Measurements from ENCODE around the gene DCST1.

DCST1 gene

DNA sequence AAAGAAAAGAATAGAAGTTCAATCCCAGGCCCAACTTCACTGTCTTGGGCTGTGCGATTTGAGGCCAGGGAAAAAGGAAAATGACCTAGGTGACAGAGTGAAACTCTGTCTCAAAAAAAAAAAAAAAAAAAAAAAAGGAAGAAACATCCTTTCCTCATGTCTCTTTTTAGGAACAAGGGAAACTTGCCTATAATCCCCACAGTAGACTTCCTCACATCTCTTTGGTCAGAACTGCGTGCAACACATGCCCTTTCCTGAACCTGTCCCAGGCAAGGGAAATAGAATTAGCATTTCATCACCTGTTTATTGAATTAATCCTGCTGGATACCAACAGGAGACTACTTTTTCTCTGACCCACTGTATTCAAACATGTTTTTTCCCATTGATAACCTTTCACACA is 2.3 kb downstream of the DCST1 start:
- DNase-seq (ENCODE audit: low read depth) = no peak

DNA sequence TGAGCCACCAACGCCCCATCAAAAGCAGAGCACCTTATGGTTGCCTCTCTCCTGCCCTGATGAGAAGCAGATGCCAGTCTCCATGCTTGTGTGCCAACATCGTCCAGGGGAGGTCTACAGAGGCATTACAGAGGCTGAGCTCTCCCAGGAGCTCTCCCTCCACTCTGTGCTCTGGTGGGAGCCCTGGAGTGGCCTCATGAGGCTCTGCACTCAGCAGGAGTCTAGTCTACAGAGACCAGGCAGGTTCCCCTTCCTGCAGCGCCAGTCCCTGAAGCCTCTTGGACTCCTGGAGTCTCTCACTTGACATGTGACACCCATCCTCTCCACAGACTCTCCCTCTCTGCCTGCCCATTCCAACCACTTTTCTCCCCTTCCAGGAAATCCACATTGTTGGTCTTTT is 3.4 kb downstream of the DCST1 start:
- no peak for DNase-seq (ENCODE audit: low read depth)

DNA sequence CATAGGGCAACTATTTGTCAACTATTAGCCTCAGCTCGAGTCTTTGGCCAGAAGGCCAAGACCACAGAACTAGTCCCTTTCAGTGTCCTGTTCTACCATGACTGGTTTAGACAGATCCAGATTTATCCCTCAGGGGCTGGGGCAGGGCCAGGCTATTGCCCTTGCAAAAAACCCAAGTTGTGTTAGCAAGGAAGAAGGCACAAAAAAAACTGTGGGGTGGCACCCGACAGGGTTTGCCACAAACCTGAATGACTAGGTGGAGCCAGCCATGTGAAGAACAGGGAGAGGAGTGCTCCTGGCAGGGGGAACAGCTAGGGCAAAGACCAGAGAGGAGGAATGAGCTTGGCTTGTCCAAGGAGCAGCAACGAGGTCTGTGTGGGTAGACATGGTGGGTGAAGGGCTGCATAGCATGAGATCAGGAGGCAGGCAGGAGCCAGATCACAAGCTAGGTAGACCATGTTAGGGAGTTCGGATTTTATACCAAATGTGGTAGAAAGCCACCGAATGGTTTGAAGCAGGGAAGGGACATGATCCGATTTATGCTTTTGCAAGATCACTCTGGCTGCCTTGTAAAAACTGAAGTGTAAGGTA is 4.3 kb downstream of the DCST1 start:
- DNase-seq (ENCODE audit: low read depth) = no peak

DNA sequence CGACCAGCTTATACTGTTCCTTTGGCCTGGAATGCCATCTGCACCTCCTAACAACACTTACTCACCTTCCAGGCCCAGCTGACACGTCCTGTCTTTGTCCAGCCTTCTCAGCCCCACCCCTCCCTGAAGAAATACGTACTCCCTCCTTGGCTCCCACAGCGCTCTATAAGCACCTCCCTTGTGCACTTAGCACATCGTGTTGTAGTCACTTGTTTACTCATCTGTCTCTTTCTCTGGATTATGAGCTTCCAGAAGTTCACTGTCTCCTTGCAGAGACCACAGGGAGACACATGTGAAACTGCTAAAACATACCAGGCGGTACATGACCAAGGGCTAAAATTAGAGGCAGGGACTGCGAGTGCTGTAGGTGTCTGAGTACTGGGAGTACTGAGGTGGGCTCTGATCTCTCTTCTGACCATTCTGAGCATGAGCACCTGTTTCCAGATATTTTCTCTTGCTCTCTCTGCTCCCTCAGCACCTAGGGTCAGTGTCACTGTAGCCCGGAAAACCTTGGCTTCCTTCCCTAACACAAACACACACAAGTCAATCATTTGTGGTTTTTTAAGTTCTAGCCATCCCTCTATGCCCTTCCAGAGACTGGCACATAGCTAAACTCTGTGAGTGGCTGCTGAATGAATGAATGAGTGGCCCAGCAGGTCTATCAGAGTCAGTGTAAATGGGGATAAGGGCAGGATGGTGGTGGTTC is 5.1 kb downstream of the DCST1 start:
- DNase-seq (ENCODE audit: low read depth) = no peak

DNA sequence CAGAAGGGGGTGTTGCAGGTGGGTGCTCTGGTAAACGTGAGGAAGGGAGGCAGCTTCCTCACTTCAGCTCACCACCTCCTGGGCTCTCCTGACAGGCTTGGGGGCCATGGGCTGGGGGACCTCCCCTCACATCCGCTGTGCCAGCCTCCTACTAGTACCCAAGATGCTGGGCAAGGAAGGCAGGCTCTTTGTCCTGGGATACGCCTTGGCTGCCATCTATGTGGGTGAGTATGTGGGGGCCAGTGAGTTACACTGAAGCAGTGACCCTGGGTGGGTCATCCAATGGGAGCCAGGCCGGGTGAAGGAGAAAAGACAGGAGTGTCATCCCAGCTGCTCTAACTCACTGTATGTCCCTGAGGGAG is 5.7 kb downstream of the DCST1 start:
- no peak for DNase-seq (ENCODE audit: low read depth)

DNA sequence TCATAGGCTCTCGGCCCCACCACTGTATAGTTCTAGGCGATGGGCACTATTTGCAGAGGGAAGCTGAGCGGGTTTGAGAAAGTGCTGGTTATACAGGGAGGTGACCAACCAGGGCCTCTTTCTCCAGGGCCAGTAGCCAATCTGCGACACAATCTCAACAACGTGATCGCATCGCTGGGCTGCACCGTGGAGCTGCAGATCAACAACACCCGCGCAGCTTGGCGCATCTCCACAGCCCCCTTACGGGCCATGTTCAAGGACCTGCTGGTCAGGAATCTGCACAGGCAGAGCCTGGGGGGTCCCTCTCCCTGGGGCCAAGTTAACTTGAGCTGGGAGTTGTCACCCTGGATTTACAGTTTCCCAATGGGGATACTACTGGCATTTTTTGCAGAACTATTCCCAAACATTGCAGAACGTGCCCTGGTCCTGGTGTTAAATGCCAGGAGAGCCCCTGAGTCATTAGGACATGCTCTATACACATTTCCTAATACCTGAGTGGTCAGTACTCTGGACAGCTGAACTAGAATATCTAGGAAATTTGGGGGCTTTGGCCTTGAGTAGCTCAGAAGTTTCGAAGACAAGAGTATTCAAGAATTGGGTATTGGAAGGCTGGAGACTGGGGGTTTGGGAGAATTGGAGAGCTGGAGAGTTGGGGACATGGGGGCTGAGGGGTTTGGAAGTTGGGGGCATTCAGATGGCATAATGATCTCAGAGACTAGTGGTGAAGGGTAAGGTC is 6.9 kb downstream of the DCST1 start:
- DNase-seq (ENCODE audit: low read depth) = no peak

DNA sequence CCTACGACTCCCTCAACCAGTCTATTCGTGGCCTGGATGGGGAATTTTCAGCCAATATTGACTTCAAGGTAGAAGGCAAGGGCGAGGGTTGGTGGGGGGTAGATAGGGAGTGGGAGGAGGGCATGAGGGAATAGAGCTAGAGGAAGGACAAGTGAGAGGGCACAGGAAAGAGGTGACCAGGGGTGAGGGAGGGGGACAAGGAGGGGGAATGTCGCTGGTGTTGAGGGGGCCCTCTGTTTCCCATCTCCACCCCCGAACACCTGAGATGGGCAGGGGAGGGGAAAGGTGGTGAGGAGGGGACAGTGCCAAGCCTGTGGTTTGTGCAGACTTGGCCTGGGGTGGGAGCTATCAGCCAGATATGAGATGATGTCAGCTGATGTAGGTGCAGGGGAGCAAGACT is 9.2 kb downstream of the DCST1 start:
- DNase-seq (ENCODE audit: low read depth) = no peak

DNA sequence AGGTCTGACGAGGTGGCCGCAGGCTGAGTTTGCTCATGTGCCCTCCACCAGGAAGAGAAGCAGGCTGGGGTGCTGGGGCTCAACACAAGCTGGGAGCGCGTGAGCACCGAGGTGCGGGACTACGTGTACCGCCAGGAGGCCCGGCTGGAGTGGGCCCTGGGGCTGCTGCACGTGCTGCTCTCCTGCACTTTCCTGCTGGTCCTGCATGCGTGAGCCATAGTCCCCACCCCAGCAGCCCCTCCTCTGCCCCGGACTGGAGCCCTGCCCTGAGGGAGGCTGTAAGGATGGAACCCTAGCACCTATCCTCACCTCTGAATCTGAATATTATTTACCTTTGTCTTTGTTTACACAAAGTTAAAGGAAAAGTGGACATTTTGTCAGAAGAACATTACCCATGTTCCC is 9.7 kb downstream of the DCST1 start:
- no peak for DNase-seq (ENCODE audit: low read depth)

DNA sequence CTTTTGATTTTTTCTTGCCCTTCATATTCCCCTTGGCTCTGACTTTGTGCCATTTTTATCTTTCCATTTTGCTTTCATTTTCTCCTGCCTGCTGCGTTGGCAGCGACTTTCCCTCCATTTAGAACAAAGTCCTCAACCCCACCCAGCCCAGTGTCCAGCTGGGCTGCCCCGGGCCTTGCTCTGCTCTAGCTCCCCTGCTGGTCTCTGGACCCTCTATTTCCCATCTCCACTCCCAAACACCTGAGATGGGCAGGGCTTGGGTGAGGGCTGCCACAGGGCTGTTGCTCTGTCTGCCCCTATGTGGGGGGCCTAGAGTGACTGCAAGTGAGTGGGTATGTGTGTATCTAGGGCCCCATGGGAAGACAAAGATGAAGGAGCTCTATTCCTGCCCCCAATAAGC is 10.2 kb downstream of the DCST1 start:
- no peak for DNase-seq (ENCODE audit: low read depth)

DNA sequence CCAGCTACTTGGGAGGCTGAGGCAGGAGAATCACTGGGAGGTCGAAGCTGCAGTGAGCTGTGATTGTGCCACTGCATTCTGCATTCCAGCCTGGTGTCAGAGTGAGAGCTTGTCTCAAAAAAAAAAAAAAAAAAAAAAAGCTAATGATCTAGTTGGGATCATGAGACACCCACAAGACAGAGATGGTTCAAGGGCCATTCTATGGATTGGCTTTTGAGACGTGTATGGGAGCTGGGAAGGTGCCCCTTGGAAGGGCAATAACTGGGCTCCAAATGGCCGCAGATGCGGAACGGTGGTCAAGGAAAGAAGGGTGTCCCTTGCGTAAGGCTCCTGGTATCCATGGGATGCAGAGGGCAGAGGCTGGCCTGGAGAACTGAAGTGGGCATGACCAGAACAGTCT is 10.7 kb downstream of the DCST1 start:
- no peak for DNase-seq (ENCODE audit: low read depth)

DNA sequence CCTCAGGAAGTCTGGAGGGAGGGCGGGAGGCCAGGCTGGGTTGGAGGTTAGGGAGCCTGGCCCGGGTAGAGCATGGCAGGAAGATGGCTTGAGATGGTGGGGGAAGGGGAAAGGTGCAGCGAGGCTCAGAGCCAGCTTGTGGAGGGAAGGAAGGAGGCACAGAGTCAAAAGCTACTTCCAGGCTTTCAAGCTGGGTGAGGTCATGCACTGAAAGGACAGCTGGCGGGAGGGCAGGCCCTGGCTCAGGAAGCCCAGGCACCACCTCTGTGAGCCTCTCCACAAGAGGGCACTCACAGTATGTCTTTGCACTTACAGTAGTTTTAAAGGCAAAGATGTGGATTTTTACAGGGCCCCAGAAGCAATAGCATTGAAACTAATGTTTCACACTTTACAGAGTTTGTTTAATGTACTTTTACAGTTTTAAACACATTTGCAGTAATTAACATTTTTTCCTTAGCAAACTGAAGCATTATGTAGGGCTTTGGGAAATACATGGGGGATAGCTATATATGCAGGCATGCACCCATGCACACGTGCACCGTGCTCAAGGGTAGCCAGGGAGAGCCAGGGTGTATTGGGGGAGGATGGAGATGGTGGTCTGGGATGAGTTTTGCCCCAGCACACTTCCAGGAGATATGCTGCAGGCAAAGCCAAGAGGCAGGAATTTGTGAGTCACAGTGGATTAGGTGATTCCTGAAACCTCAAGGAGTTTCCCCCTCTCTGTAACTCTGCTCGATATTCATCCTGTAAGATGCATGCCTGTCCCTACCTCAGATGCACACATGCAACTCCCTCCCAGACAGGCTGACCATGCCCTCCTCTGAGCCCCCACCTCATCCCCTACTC is 11.4 kb downstream of the DCST1 start:
- DNase-seq (ENCODE audit: low read depth) = peak; percentile 20

DNA sequence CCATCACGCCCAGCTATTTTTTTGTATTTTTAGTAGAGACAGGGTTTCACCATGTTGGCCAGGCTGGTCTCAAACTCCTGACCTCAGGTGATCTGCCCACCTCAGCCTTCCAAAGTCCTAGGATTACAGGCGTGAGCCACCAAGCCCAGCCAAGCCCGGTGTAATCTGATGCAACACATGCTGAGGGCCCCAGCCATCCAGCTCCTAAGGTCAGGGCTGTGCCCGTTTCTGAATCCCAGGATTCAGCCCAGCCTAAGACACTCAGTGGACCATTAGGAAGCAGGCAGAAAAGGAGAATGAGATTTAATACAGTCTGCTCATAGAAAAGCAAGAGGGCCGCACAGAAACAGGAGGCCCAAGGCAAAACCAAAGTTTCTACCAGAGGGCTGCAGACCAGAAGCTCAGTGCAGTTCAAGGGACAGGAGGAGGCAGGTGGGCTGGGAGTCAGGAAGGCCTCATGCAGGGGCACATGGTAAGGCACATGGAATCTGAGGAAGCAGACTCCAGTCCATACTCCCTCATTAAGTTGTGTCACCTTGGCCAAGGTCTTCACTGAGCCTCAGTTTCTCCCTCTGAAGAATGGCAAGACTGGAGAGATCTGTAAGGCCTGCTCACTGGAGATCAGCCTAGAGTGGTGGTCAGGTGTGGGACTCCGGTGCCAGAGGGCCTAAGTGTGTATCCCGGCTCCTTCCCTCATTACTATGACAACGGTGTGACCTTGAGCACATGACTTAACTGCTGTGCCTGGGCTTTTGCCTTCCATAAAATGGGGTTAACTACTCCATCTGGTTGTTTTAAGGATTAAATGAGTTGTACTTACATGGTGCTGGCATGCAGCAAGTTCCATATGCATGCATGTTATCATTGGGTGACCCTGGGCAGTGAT is 15.1 kb downstream of the DCST1 start:
- DNase-seq (ENCODE audit: low read depth) = no peak

DNA sequence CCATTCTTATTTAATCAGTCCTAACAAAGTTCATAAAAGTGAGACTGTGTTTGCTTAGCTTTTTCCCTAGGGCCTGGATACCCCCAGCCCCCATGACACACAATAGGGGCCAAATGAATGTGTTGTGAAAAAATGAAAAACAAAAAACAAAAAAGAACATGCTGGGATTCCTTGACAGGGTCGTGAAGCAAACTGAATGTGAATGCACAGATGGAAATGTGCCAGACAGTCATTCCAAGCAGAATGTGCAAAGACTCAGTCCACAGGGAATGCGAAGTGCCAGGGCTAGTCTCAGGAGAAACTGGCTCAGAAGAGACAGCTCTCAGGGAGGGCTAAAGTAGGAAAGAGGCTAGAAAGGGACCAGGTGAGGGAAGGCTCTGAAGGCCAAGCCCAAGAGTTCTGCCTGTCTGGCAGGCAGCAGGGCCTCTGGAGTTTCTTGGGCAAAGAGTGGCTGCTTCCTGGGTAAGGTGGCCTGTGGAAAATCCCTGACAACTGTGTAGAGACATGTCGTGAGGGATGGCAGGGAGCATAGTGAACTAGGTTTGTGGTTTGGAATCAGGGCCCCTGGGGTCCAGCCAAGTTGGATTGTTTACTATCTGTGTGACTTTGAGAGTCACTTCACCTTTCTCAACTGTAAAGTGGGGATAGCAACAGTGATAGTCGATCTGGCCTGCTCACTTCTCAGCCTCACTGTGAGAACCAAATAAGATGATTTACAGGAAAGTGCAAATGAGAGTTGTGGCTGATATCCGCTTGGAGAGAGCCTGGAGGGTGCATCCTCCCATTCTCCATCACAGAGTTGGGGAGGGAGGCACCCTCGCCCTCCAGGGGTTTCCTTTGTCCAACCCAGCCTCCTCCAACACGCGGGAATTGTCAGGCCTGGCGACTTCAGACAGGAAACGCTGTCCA is 16.3 kb downstream of the DCST1 start:
- no peak for DNase-seq (ENCODE audit: low read depth)

DNA sequence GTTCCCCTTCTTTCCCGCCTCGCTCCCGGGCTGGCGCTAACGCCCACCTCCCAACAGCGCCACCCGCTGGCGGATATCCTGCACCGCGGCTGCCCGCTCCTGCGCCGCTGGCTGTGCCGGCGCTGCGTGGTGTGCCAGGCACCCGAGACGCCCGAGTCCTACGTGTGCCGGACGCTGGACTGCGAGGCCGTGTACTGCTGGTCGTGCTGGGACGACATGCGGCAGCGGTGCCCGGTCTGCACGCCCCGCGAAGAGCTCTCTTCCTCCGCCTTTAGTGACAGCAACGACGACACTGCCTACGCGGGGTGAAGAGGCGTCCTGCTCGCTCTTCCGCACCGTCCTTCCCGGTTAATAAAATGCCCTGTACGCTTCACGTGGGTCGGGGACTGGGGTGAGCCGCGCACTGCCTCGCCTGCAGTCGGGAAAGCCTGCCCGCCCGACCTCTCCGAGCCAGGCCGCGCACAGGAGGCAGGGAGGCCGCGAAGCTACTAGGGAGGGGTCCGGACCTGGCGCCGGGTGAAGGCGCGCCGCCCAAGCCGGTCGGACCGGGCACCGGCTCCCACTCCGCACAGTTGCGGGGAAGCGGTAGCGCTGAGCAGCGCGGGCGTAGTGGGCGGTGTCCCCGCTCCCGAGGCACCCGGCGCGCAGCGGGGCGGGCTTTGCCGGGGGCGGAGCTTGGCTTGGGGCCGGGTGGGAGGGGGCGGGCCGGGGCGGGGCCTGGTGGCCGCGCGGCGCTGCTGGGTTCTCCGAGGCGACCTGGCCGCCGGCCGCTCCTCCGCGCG is 17.1 kb downstream of the DCST1 start, which contains the start of gene ADAM15:
TSS of gene ADAM15 (plus strand) at position 757 of the 782 bp plus-strand sequence. CDS start 71 bp downstream, outside the sequence.
- peak; percentile 68 for DNase-seq (ENCODE audit: low read depth)

DNA sequence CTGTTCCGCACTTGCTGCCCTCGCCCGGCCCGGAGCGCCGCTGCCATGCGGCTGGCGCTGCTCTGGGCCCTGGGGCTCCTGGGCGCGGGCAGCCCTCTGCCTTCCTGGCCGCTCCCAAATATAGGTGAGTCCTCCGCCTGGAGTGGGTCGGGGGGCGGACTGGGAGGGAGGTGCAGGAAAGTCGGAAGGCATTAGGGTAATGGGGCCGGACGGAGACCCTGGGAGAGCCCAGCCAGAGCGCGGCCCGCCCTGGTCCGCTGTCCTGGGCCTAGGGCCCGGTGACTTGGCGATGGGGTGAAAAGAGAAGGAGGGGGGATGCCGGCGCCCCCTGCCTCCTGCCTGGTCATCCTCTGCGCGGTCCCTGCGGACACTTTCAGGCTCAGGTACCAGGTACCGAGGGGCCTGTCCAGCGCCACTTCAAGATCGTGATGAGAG is 17.7 kb downstream of the DCST1 start:
- DNase-seq (ENCODE audit: low read depth) = no peak

DNA sequence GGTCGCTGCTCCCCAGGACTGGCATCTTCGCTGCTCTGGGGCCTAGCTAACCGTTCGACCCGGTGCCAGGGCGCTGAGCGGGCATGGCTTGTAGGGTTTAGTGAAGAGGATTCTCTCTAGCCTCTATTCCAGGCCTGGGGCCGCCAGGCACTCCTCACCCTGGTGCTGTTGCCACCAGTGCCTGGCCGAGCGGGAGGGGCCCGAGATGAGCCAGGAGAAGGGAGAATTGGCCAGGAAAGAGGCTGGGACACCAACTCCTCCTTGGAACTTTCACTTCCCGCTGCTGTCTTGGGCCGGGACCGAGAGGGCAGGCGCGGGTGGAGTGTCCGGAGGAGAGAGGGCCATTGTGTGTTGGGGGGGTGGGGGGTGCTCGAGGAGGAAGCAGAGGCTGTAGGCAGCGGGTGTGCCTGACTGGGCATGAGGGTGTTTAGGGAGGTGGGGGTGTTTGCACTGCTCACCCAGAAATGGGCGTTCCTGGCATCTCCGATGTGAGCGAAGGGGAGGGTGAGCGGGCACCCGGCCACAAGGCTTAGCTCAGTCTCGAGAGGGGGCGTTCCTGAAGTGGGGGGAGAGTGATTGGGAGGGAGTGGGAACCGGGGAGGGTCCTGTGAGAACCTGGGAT is 18.3 kb downstream of the DCST1 start:
- peak; percentile 29 for DNase-seq (ENCODE audit: low read depth)

DNA sequence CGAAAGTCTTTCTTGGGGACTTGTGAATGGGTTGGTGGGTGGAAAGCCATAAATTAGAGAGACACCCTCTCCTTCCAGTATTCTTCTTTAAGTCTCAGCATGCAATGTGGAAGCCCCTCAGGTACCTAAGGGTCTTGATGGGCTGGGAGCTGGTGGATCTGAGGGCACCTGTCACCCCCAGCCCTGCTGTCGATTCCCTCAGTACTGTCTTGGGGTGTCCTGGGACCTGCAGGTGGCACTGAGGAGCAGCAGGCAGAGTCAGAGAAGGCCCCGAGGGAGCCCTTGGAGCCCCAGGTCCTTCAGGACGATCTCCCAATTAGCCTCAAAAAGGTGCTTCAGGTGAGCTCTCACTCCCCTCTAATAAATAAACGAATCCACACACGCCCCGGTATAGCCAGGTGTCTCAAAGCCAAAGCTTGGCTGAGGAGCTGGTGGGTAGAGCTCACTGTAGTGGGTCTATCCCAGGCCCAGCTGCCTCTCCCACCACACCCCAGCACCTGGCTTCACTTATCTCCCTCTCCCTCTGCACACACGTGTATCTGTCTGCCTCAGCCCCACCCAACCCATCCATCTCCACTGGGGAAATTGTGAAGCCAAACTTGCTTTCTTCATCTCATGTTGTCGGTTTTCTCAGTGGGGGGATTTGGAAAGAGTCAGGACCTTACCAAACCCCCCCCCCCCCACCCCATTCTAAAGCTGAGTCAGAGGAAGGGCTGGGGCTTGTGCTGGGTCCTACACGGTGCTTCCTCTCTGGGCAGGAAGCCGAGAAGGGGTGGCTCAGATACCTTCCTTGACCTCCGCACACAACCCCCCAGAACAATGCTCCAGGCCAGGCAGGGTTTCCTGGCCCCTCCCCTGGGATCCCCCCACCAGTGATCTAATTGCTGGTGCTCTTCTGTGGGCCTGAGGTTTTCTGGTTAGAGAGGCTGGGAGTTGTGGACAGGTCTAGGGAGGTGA is 19.1 kb downstream of the DCST1 start:
- no peak for DNase-seq (ENCODE audit: low read depth)

Measured in T-helper 22 cell (primary cell).